IMR-90 (cell line): ENCODE results near the gene RFX4. TPM values are rescaled to one million over a fixed set of nuclear protein-coding genes. Genes with fewer than 3 reads are reported as not detected.

ENCODE experiments used
- ATAC-seq: fragments of 200-7000 bp; cut with Tn5 transposase; 2 replicates; pipeline ENCODE4 v1.9.1; 2020; ENCODE audit warnings: low read depth, mild to moderate bottlenecking, moderate library complexity
- BruUV-seq: library from RNA; stranded (reverse); fragments of 400-500 nt; replicated peaks from 2 replicates; lab custom pipeline; 2021; lab: Mats Ljungman, UMichigan
- CTCF ChIA-PET: fragments of 300-600 bp; formaldehyde crosslinking; extraction: SDS; loops from one replicate; lab custom pipeline; 2021; ENCODE audit warnings: antibody characterized with exemption; lab: Yijun Ruan, JAX
- POLR2A ChIA-PET: fragments of 300-600 bp; sonication (Branson Sonifier 250); formaldehyde crosslinking; loops from one replicate; lab custom pipeline; 2022; ENCODE audit warnings: antibody characterized with exemption; ENCODE audit not compliant: unreplicated experiment; lab: Charles Lee
- DNase-seq: peaks from one replicate; pipeline ENCODE4 v3.0.0; 2013
- H2AFZ ChIP-seq: replicated peaks from 2 replicates; pipeline ENCODE3; 2013; ENCODE audit warnings: low read length, mild to moderate bottlenecking; ENCODE audit not compliant: poor library complexity
- H2AK5ac ChIP-seq: 2 replicates; pipeline ENCODE4 v1.6.1; 2013; ENCODE audit warnings: low read depth, low read length, inconsistent platforms
- H2AK9ac ChIP-seq: replicated peaks from 2 replicates; pipeline ENCODE3; 2013; ENCODE audit warnings: mild to moderate bottlenecking, low read depth, low read length, moderate library complexity; ENCODE audit not compliant: poor library complexity
- H2BK120ac ChIP-seq: 2 replicates; pipeline ENCODE4 v1.6.1; 2013; ENCODE audit warnings: low read depth, low read length, inconsistent platforms
- H2BK15ac ChIP-seq: 3 replicates; pipeline ENCODE4 v1.6.1; 2013; ENCODE audit warnings: low read depth, low read length, inconsistent platforms
- H2BK20ac ChIP-seq: 2 replicates; pipeline ENCODE4 v1.6.1; 2013; ENCODE audit warnings: low read depth, mild to moderate bottlenecking, inconsistent platforms, low read length, moderate library complexity
- H2BK5ac ChIP-seq: 2 replicates; pipeline ENCODE4 v1.6.1; 2013; ENCODE audit warnings: mild to moderate bottlenecking, low read depth, low read length, inconsistent platforms; ENCODE audit not compliant: poor library complexity, severe bottlenecking
- H3K14ac ChIP-seq: replicated peaks from 2 replicates; pipeline ENCODE4 v1.6.1; 2013; ENCODE audit warnings: low read depth, low read length, inconsistent platforms
- H3K18ac ChIP-seq: 2 replicates; pipeline ENCODE4 v1.6.1; 2013; ENCODE audit warnings: low read depth, low read length, control low read depth
- H3K23ac ChIP-seq: 2 replicates; pipeline ENCODE4 v1.6.1; 2013; ENCODE audit warnings: low read depth, low read length, inconsistent platforms
- H3K27ac ChIP-seq: 2 replicates; pipeline ENCODE4 v1.5.1; 2013; ENCODE audit warnings: mild to moderate bottlenecking, control low read depth, low read length; ENCODE audit not compliant: insufficient read depth
- H3K27me3 ChIP-seq: 2 replicates; pipeline ENCODE4 v1.6.1; 2013; ENCODE audit warnings: low read length; ENCODE audit not compliant: control insufficient read depth, insufficient read depth
- H3K36me3 ChIP-seq: 2 replicates; pipeline ENCODE4 v1.6.1; 2013; ENCODE audit warnings: low read length, mixed read lengths; ENCODE audit not compliant: control insufficient read depth, insufficient read depth
- H3K4ac ChIP-seq: 2 replicates; pipeline ENCODE4 v1.6.1; 2013; ENCODE audit warnings: low read depth, low read length, inconsistent platforms
- H3K4me1 ChIP-seq: 2 replicates; pipeline ENCODE4 v1.6.1; 2013; ENCODE audit warnings: low read length, mixed read lengths; ENCODE audit not compliant: control insufficient read depth, insufficient read depth
- H3K4me2 ChIP-seq: 2 replicates; pipeline ENCODE4 v1.6.1; 2013; ENCODE audit warnings: low read depth, mild to moderate bottlenecking, control low read depth, low read length, moderate library complexity
- H3K4me3 ChIP-seq: 2 replicates; pipeline ENCODE4 v1.5.1; 2013; ENCODE audit warnings: low read depth, mild to moderate bottlenecking, control low read depth, low read length, moderate library complexity; ENCODE audit not compliant: insufficient read depth
- H3K56ac ChIP-seq: 2 replicates; pipeline ENCODE4 v1.6.1; 2013; ENCODE audit warnings: low read length, inconsistent platforms; ENCODE audit not compliant: insufficient read depth; ENCODE audit errors: extremely low read depth
- H3K79me1 ChIP-seq, 2 experiments: 2 replicates each; pipeline ENCODE4 v1.6.1; 2013; ENCODE audit warnings: low read length in 2 of 2, inconsistent platforms in 1 of 2, low read depth in 1 of 2
- H3K9ac ChIP-seq: 2 replicates; pipeline ENCODE4 v1.6.1; 2013; ENCODE audit warnings: low read depth, low read length, control low read depth
- H3K9me1 ChIP-seq: 2 replicates; pipeline ENCODE4 v1.6.1; 2013; ENCODE audit warnings: low read length, inconsistent platforms; ENCODE audit not compliant: insufficient read depth
- H3K9me3 ChIP-seq: 2 replicates; pipeline ENCODE4 v1.6.1; 2013; ENCODE audit warnings: low read length; ENCODE audit not compliant: control insufficient read depth, insufficient read depth
- H4K20me1 ChIP-seq: 2 replicates; pipeline ENCODE4 v1.6.1; 2013; ENCODE audit warnings: low read length, inconsistent platforms; ENCODE audit not compliant: insufficient read depth
- H4K5ac ChIP-seq: 2 replicates; pipeline ENCODE4 v1.6.1; 2013; ENCODE audit warnings: mild to moderate bottlenecking, low read depth, low read length, control low read depth
- H4K8ac ChIP-seq, 2 experiments: 2 replicates each; pipeline ENCODE4 v1.6.1; 2013; ENCODE audit warnings: low read depth in 2 of 2, low read length in 2 of 2, control low read depth in 1 of 2, inconsistent platforms in 1 of 2
- H4K91ac ChIP-seq: 2 replicates; pipeline ENCODE4 v1.6.1; 2013; ENCODE audit warnings: low read depth, low read length, inconsistent platforms; ENCODE audit not compliant: insufficient read depth
- BHLHE40 ChIP-seq: fragments of 150-350 bp; IDR thresholded peaks from 2 replicates; pipeline ENCODE4 v1.6.1; 2016; ENCODE audit warnings: mild to moderate bottlenecking, low read depth, low read length
- CEBPB ChIP-seq: IDR thresholded peaks from 2 replicates; pipeline ENCODE4 v1.6.1; 2012; ENCODE audit warnings: low read depth, low read length, improper control_type of control experiment
- CHD1 ChIP-seq: IDR thresholded peaks from 2 replicates; pipeline ENCODE4 v1.6.1; 2012; ENCODE audit warnings: low read depth, low read length, improper control_type of control experiment
- FOS ChIP-seq: fragments of 150-350 bp; IDR thresholded peaks from 2 replicates; pipeline ENCODE4 v1.6.1; 2016; ENCODE audit warnings: low read depth, low read length
- MAFK ChIP-seq: IDR thresholded peaks from 2 replicates; pipeline ENCODE4 v1.6.1; 2012; ENCODE audit warnings: low read depth, low read length, improper control_type of control experiment
- MAZ ChIP-seq: IDR thresholded peaks from 2 replicates; pipeline ENCODE4 v1.6.1; 2012; ENCODE audit warnings: low read depth, mild to moderate bottlenecking, low read length, improper control_type of control experiment, moderate library complexity, borderline replicate concordance
- MXI1 ChIP-seq: IDR thresholded peaks from 2 replicates; pipeline ENCODE4 v1.6.1; 2012; ENCODE audit warnings: low read depth, mild to moderate bottlenecking, low read length, moderate library complexity, borderline replicate concordance
- NFE2L2 ChIP-seq: fragments of 150-350 bp; IDR thresholded peaks from 2 replicates; pipeline ENCODE4 v1.6.1; 2016; ENCODE audit warnings: low read depth, mild to moderate bottlenecking, low read length
- POLR2A ChIP-seq: IDR thresholded peaks from 2 replicates; pipeline ENCODE4 v1.6.1; 2012; ENCODE audit warnings: mild to moderate bottlenecking, low read depth, low read length
- RAD21 ChIP-seq: IDR thresholded peaks from 2 replicates; pipeline ENCODE4 v1.6.1; 2012; ENCODE audit warnings: low read length, improper control_type of control experiment
- RCOR1 ChIP-seq: IDR thresholded peaks from 2 replicates; pipeline ENCODE4 v1.6.1; 2012; ENCODE audit warnings: mild to moderate bottlenecking, low read length, improper control_type of control experiment; ENCODE audit not compliant: insufficient replicate concordance
- RFX5 ChIP-seq: IDR thresholded peaks from 2 replicates; pipeline ENCODE4 v1.8.0; 2012; ENCODE audit warnings: low read depth, mild to moderate bottlenecking, low read length, moderate library complexity
- SMC3 ChIP-seq: fragments of 150-350 bp; IDR thresholded peaks from 2 replicates; pipeline ENCODE4 v1.6.1; 2016; ENCODE audit warnings: low read depth, mild to moderate bottlenecking, antibody characterized with exemption, low read length, moderate library complexity
- USF2 ChIP-seq: fragments of 150-350 bp; IDR thresholded peaks from 2 replicates; pipeline ENCODE4 v1.6.1; 2017; ENCODE audit warnings: mild to moderate bottlenecking, antibody characterized with exemption, low read length, low read depth
- dilution Hi-C: fragments of 300-500 bp; cut with HindIII; formaldehyde crosslinking; loops from one replicate; pipeline ENCODE4 v1.14.3; 2018; ENCODE audit warnings: low sequenced_read_pairs; ENCODE audit not compliant: unreplicated experiment
- in situ Hi-C: fragments of 300-500 bp; cut with MboI; formaldehyde crosslinking; loops from 3 replicates; pipeline ENCODE4 v1.14.3; 2019; ENCODE audit warnings: low sequenced_read_pairs, inconsistent platforms, mixed read lengths
- intact Hi-C: fragments of 100-400 bp; cut with micrococcal nuclease; formaldehyde crosslinking; loops from 2 replicates; pipeline ENCODE4 v1.10.0; 2022
- polyA plus RNA-seq, 3 experiments: library from polyadenylated mRNA; depleted of rRNA; stranded (reverse); fragments of >200 nt; gene quantifications; 2 replicates each; pipeline ENCODE4 v1.2.3, GENCODE V29; 2012; ENCODE audit warnings: low replicate concordance in 1 of 3
- total RNA-seq: library from RNA; depleted of rRNA; stranded (reverse); fragments of >200 nt; gene quantifications from 2 replicates; pipeline ENCODE4 v1.2.3, GENCODE V29; 2012
- TF ChIP-seq, protein P1 (sequence below): conservative IDR thresholded peaks from 2 replicates; pipeline ENCODE4 v1.5.1; 2012; ENCODE audit warnings: mild to moderate bottlenecking, low read depth, low read length, improper control_type of control experiment
- TF ChIP-seq, protein P2 (sequence below): fragments of 150-350 bp; IDR thresholded peaks from 2 replicates; pipeline ENCODE4 v1.6.1; 2016; ENCODE audit warnings: low read depth, mild to moderate bottlenecking, low read length, moderate library complexity, borderline replicate concordance

RFX4 gene
- total and polyA plus RNA-seq, 2 of the 4 experiments (the other 2 are of a cell fraction), result not detected

DNA sequence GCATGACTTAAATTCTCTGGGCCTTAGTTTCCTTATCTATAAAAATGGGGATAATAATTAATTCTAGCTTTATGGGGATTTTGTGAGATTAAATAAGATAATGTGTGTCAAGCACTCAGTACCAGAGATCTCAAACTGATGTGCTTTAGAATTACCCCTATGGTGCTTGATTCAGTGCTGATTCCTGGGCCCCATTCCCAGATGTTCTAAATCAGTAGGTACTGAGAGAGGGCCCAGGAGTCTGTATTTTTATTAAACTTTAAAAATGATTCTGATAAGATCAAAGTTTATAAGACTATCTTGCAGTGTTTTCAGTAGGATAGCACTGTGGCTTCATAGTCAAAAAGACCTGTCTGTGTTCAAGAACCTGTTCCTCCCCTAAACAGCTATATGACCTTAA, 102.6 kb downstream of the RFX4 start:
- ChIA-PET CTCF (no interaction called here), POLR2A (no interaction called here)
- BruUV-seq, result no TSS peak
- Histone ChIP-seq H3K4me2 (no peak overlapping the region), H3K4me1 (no peaks in the 10 kb centered on the region), H2BK5ac (no peak overlapping the region), H3K14ac (no peak overlapping the region), H3K18ac (no peak overlapping the region), H3K36me3 (no peaks in the 10 kb centered on the region), H3K27me3 (no peaks in the 10 kb centered on the region), H4K8ac (no peak overlapping the region), H3K4me3 (no peak overlapping the region), H3K9me3 (no peaks in the 10 kb centered on the region), H3K9me1 (no peaks in the 10 kb centered on the region), H3K9ac (no peak overlapping the region), H3K27ac (no peak overlapping the region), H2AFZ (no peak overlapping the region), H4K91ac (no peak overlapping the region), H3K79me1 (no peaks in the 10 kb centered on the region), H3K4ac (no peak overlapping the region), H2AK9ac (no peak overlapping the region), H4K5ac (no peak overlapping the region), H2BK15ac (no peak overlapping the region), H4K20me1 (no peaks in the 10 kb centered on the region), H2AK5ac (no peak overlapping the region), H2BK120ac (no peak overlapping the region), H3K56ac (no peak overlapping the region), H3K23ac (no peak overlapping the region), H2BK20ac (no peak overlapping the region)
- TF ChIP-seq RCOR1 (no peak), POLR2A (no peak), RFX5 (no peak), FOS (no peak), BHLHE40 (no peak), CHD1 (no peak), USF2 (no peak), SMC3 (no peak), MAFK (no peak), RAD21 (no peak), NFE2L2 (no peak), CEBPB (no peak), MXI1 (no peak), MAZ (no peak)
- TF ChIP-seq, protein P1, sequence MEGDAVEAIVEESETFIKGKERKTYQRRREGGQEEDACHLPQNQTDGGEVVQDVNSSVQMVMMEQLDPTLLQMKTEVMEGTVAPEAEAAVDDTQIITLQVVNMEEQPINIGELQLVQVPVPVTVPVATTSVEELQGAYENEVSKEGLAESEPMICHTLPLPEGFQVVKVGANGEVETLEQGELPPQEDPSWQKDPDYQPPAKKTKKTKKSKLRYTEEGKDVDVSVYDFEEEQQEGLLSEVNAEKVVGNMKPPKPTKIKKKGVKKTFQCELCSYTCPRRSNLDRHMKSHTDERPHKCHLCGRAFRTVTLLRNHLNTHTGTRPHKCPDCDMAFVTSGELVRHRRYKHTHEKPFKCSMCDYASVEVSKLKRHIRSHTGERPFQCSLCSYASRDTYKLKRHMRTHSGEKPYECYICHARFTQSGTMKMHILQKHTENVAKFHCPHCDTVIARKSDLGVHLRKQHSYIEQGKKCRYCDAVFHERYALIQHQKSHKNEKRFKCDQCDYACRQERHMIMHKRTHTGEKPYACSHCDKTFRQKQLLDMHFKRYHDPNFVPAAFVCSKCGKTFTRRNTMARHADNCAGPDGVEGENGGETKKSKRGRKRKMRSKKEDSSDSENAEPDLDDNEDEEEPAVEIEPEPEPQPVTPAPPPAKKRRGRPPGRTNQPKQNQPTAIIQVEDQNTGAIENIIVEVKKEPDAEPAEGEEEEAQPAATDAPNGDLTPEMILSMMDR, result no peak
- TF ChIP-seq, protein P2, sequence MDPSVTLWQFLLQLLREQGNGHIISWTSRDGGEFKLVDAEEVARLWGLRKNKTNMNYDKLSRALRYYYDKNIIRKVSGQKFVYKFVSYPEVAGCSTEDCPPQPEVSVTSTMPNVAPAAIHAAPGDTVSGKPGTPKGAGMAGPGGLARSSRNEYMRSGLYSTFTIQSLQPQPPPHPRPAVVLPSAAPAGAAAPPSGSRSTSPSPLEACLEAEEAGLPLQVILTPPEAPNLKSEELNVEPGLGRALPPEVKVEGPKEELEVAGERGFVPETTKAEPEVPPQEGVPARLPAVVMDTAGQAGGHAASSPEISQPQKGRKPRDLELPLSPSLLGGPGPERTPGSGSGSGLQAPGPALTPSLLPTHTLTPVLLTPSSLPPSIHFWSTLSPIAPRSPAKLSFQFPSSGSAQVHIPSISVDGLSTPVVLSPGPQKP, result no peak
- intact Hi-C loops, result no loop called here
- in situ Hi-C loops, result no loop called here
- no peak for ATAC-seq
- DNase-seq, result no peak
- dilution Hi-C loops, result no loop called here
